GM12872 (cell line): ENCODE data around the gene CDK14.

Experiments used
- CTCF ChIP-seq: IDR thresholded peaks from 3 replicates; pipeline ENCODE4 v1.5.1; 2011; ENCODE audit warnings: low read depth, mild to moderate bottlenecking, low read length, moderate library complexity; ENCODE audit not compliant: insufficient read depth

Gene CDK14

DNA sequence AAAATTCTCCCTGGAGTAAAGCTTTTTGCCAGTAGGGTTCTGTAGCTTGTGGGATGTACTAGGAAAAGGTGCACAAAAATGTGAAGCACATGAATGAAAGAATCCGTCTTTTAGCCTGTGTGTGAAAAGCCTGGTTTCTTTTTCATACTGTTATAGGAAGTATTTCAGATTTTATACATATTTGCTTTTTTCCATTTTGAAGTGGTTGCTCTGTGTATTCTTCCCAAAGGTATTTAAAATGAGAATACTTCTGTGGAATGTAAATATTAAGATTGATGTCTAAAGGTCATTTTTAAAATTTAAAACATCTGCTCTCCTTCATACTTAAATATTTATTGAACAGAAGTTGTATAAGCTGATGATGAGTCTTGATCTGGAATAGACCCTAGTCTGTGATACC, 96.8 kb downstream of the CDK14 start:
- TF ChIP-seq CTCF: no peak

GRCh38 chr7:90693939-90694338, 97.8 kb downstream of the CDK14 start:
- no peak for TF ChIP-seq CTCF

- TF ChIP-seq CTCF: no peak
These were observed 102.5 kb downstream of the CDK14 start for GRCh38 chr7:90698616-90699015.

DNA sequence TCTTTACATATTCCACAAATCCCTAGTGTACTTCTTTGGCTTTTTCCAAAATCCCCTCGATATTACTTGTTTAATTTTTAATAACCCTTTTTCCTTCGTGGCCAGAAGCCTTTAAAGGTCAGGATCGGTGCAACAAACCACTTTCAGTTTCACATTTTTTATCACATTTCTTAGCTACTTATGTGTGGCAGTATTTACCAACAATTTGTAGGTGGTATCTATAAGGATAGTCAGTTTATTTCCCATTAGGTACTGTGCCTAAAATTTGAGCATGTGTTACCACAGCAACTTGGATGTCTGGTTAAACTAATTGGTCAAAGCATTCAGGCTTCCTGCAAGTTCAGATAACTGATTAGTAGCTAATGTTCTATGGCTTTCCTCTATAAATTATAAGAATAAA, 104.9 kb downstream of the CDK14 start:
- no peak for TF ChIP-seq CTCF

DNA sequence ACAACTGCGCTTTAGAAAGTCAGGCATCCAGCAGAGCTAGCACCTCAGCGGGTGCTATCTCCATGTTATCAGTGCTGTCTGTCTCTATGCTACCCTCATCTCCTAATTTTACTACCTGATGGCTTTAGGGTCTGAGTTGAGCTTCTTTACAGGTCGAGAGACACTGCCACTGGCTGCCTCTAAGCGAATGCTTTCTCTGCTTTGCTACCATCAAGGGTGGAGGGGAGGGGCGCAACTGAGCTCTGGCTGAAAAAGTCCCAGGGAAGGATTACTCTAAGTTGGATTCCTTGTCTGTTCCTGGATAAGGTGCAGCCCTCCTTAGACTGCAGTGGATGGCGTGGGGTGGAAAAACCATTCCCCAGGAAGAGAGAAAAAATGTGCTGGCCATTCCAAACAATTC, 105.7 kb downstream of the CDK14 start:
- TF ChIP-seq CTCF: no peak

DNA sequence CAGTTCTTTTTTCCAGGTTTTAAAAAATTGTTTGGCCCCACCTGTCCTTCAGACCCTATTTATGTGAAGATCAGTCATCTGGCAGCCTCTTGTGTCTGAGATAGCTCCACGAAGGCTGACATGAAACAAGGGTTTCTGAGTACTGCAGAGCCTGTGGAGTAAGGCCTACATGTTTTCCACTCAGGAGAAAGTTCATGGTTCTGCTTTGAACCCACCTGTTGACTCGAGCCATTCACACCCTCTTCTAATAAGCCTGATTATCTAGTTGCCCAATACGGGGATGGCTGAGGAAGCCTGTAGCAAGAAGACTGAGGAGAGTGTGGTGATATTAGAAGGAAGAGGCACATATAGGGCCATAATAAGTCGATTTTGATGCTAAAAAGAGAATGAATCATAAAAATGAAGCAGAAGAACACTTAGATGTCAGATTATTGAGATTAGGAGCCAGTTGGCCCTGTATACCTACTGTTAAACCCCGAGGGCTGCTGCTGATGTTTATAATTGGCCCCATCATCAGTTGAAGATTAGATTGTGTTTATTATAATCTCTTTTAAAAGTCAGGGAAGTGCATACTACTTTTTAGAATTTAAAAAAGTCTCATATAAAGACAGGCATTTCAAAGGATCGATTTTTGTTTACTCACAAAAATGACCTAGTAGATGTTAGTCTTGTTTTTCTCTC, 109.4 kb downstream of the CDK14 start:
- TF ChIP-seq CTCF: no peak

GRCh38 chr7:90706072-90706716, 110.1 kb downstream of the CDK14 start:
- TF ChIP-seq CTCF: no peak
